ENCODE results near the gene DENND5A. TPM values are rescaled to one million over a fixed set of nuclear protein-coding genes. Genes with fewer than 3 reads are reported as not detected.
A peak's percentile ranks its signal among the peaks of the same experiment; 100 is the strongest.

DENND5A gene
- total and polyA plus RNA-seq, 2 of the 8 experiments (the other 6 are each of a cell fraction or from before 2014, with no cell fraction given): 65.7 to 139 TPM

DNA sequence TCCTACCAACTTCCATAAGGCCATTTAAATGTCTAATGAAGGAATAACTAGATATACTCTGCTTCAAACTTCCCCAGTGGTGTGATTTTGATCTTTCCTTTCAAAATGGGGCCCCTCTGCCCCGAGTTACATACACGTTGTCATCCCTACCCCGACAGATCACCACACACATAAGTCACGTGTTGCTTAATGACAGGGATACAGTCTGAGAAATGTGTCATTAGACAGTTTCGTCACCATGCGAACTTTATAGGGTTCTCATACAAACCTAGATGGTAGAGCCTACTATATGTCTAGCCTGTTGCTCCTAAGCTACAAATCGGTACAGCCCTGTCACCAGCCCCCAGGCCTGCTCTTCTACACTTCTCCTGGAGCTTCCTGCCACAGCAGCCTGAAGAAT, 124.0 kb downstream of the DENND5A start:
- H4K5ac ChIP-seq (ENCODE audit: insufficient read length, low read depth, low read length): no peak overlapping the region
- H3K9me3 ChIP-seq (ENCODE audit: insufficient read depth in 2 of 2, low read depth in 1 of 2, low read length in 1 of 2): no peaks in the 10 kb centered on the region
- H3K36me3 ChIP-seq (ENCODE audit: control insufficient read depth in 2 of 4, insufficient read depth in 4 of 4, low read length in 3 of 4): peaks cover 9 to 54% (median 45%) of the 10 kb centered on the region in 4 experiments; a peak in 7 of 8 replicates
- WGBS, 2 experiments (ENCODE audit: extremely low coverage in 1 of 2, insufficient coverage in 1 of 2, insufficient read length in 1 of 2, insufficient replicate concordance in 2 of 2, low coverage in 1 of 2, low lambda C conversion rate in 2 of 2, missing lambda C conversion rate in 1 of 2): 91% methylated on average over 7 of the region's 7 CpGs; no CpG with 5 or more reads in 1 of the 2 experiments
- no peak overlapping the region for H3K4me3 ChIP-seq (ENCODE audit: extremely low read depth in 1 of 4, insufficient read depth in 2 of 4, low read depth in 3 of 4, low read length in 4 of 4)
- no peak overlapping the region for H2BK15ac ChIP-seq (ENCODE audit: low read length)
- no peak overlapping the region for H2BK120ac ChIP-seq (replicated peaks; ENCODE audit: low read depth, low read length)
- H3K4me2 ChIP-seq (ENCODE audit: insufficient read depth in 1 of 2, low read depth in 2 of 2, low read length in 2 of 2): no peak overlapping the region
- CTCF ChIA-PET (ENCODE audit: partially characterized antibody): interaction anchor here (0.9 to 7.4 kb wide), 4 partner anchors 8 to 65 kb away, joined by 3 to 68 read pairs (median 16); no protein-coding TSS in a partner anchor
- no peak overlapping the region for H3K27ac ChIP-seq (ENCODE audit: low read depth, low read length)
- no peak overlapping the region for H2BK5ac ChIP-seq (ENCODE audit: low read depth, low read length)
- H3K79me1 ChIP-seq (ENCODE audit: low read depth, low read length): no peaks in the 10 kb centered on the region
- no peak overlapping the region for H4K8ac ChIP-seq (ENCODE audit: extremely low read depth, insufficient read depth, low read length)
- no peak overlapping the region for H2BK20ac ChIP-seq (ENCODE audit: low read length)
- no peak overlapping the region for H4K91ac ChIP-seq (replicated peaks; ENCODE audit: insufficient read length, low read length)
- DNase-seq (ENCODE audit: low read depth in 1 of 2, low spot score in 2 of 2) (peak in 1 of 2 experiments; percentile 3), FAIRE-seq (no peak)
- H3K4me1 ChIP-seq (replicated peaks in 1 of 4; ENCODE audit: control insufficient read depth in 3 of 4, insufficient read depth in 4 of 4, low read length in 3 of 4): peaks cover 0 to 12% (median 2%) of the 10 kb centered on the region in 4 experiments; a peak in 3 of 7 replicates
- H3K23ac ChIP-seq (ENCODE audit: insufficient read length): no peak overlapping the region
- H3K27me3 ChIP-seq (replicated peaks in 1 of 4; ENCODE audit: control insufficient read depth in 3 of 4, extremely low read depth in 1 of 4, insufficient read depth in 3 of 4, low read length in 3 of 4): no peaks in the 10 kb centered on the region
- no peaks in the 10 kb centered on the region for H3K79me2 ChIP-seq (ENCODE audit: control insufficient read depth in 1 of 2, insufficient read depth in 2 of 2, low read length in 2 of 2)
- H2BK12ac ChIP-seq (ENCODE audit: low read depth, low read length): no peak overlapping the region
- POLR2A ChIA-PET (ENCODE audit: partially characterized antibody): no interaction called here
- H3K18ac ChIP-seq (ENCODE audit: extremely low read depth, low read length): no peak overlapping the region
- H3K56ac ChIP-seq (replicated peaks; ENCODE audit: insufficient read length, low read depth, low read length): no peak overlapping the region
- peaks cover 0 to 4% of the 10 kb centered on the region in 2 experiments for H4K20me1 ChIP-seq (replicated peaks in 1 of 2; ENCODE audit: control insufficient read depth in 1 of 2, insufficient read depth in 2 of 2, low read length in 2 of 2)
- H3K23me2 ChIP-seq (ENCODE audit: low read depth, low read length): no peaks in the 10 kb centered on the region
- H2AK5ac ChIP-seq (ENCODE audit: low read depth, low read length): no peak overlapping the region
- no peak overlapping the region for H2AFZ ChIP-seq (ENCODE audit: low read length)
- no peak overlapping the region for H3K14ac ChIP-seq (ENCODE audit: insufficient read length)
- no peak overlapping the region for H3K9ac ChIP-seq (replicated peaks in 1 of 4; ENCODE audit: extremely low read depth in 1 of 4, low read depth in 3 of 4, low read length in 3 of 4)
- H3K4ac ChIP-seq (replicated peaks; ENCODE audit: insufficient read length, low read depth, low read length): no peak overlapping the region
- no peak for TF ChIP-seq KDM1A (IDR thresholded peaks at IDR 0.05; ENCODE audit: borderline replicate concordance, low read length)
- TF ChIP-seq RBBP5 (IDR thresholded peaks at IDR 0.05; ENCODE audit: borderline replicate concordance, low read depth, low read length): no peak
- no peak for TF ChIP-seq PHF8 (conservative IDR thresholded peaks at IDR 0.05; ENCODE audit: low read depth, low read length)
- TF ChIP-seq, protein P1, sequence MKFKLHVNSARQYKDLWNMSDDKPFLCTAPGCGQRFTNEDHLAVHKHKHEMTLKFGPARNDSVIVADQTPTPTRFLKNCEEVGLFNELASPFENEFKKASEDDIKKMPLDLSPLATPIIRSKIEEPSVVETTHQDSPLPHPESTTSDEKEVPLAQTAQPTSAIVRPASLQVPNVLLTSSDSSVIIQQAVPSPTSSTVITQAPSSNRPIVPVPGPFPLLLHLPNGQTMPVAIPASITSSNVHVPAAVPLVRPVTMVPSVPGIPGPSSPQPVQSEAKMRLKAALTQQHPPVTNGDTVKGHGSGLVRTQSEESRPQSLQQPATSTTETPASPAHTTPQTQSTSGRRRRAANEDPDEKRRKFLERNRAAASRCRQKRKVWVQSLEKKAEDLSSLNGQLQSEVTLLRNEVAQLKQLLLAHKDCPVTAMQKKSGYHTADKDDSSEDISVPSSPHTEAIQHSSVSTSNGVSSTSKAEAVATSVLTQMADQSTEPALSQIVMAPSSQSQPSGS (IDR thresholded peaks at IDR 0.05; ENCODE audit: low read length): no peak
- no peak for TF ChIP-seq POLR2A (IDR thresholded peaks at IDR 0.05; ENCODE audit: control extremely low read depth in 1 of 2, low read depth in 2 of 2, low read length in 2 of 2)
- TF ChIP-seq BCL11A (IDR thresholded peaks at IDR 0.05; ENCODE audit: low read depth in 2 of 2, low read length in 2 of 2): no peak
- TF ChIP-seq, protein P2, sequence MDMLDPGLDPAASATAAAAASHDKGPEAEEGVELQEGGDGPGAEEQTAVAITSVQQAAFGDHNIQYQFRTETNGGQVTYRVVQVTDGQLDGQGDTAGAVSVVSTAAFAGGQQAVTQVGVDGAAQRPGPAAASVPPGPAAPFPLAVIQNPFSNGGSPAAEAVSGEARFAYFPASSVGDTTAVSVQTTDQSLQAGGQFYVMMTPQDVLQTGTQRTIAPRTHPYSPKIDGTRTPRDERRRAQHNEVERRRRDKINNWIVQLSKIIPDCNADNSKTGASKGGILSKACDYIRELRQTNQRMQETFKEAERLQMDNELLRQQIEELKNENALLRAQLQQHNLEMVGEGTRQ (IDR thresholded peaks at IDR 0.05; ENCODE audit: low read length): no peak
- TF ChIP-seq EZH2 (IDR thresholded peaks at IDR 0.05; ENCODE audit: low read depth, low read length, severe bottlenecking): no peak
- no peak for TF ChIP-seq KDM5A (IDR thresholded peaks at IDR 0.05; ENCODE audit: low read length)
- TF ChIP-seq RXRA (IDR thresholded peaks at IDR 0.05; ENCODE audit: insufficient read depth, low read depth, low read length): no peak
- no peak for TF ChIP-seq SRF (IDR thresholded peaks at IDR 0.05; ENCODE audit: low read depth, low read length)
- no peak for TF ChIP-seq TEAD4 (IDR thresholded peaks at IDR 0.05; ENCODE audit: low read depth, low read length)

All from H1 (cell line).